ENCODE data around the gene TMEM81. TPM values are rescaled to one million over a fixed set of nuclear protein-coding genes. Genes with fewer than 3 reads are reported as not detected.

The TMEM81 gene
- total and polyA plus RNA-seq, 2 donors from 2014 or later = 1.7 to 6.1 TPM

- Histone ChIP-seq H3K36me3 (ENCODE audit: control insufficient read depth in 2 of 3, insufficient read depth in 3 of 3, low read length in 3 of 3) (no peaks in the 10 kb centered on the region), H3K27ac (ENCODE audit: low read depth in 2 of 2, low read length in 2 of 2) (no peak overlapping the region), H3K4me3 (ENCODE audit: low read length in 3 of 3) (no peak overlapping the region), H3K9me3 (ENCODE audit: control insufficient read depth in 2 of 3, insufficient read depth in 1 of 3, low read length in 3 of 3) (no peaks in the 10 kb centered on the region), H3K9ac (ENCODE audit: low read length in 3 of 3) (no peak overlapping the region), H3K27me3 (ENCODE audit: control insufficient read depth, insufficient read depth, low read length) (no peaks in the 10 kb centered on the region), H3K4me1 (ENCODE audit: control insufficient read depth in 2 of 3, insufficient read depth in 2 of 3, low read depth in 1 of 3, low read length in 3 of 3) (no peaks in the 10 kb centered on the region)
- FAIRE-seq (no peak), DNase-seq (no peak)
- intact Hi-C loops (cut with DNase I) = loop anchor here (10.0 kb wide), 1 partner anchor 92 kb away; no protein-coding TSS in a partner anchor
- TF ChIP-seq CTCF (IDR thresholded peaks at IDR 0.05; ENCODE audit: borderline replicate concordance, extremely low read depth, insufficient read depth) = no peak
Observed at GRCh38 chr1:205067031-205067430, 17.2 kb downstream of the TMEM81 start.

GRCh38 chr1:205066141-205066818 is 18.0 kb downstream of the TMEM81 start:
- no peaks in the 10 kb centered on the region for H3K27me3 ChIP-seq (ENCODE audit: control insufficient read depth, insufficient read depth, low read length)
- no peaks in the 10 kb centered on the region for H3K9me3 ChIP-seq (ENCODE audit: control insufficient read depth in 2 of 3, insufficient read depth in 1 of 3, low read length in 3 of 3)
- FAIRE-seq = no peak
- intact Hi-C loops (cut with DNase I) = loop anchor here (10.0 kb wide), 1 partner anchor 91 kb away; no protein-coding TSS in a partner anchor
- no peaks in the 10 kb centered on the region for H3K4me1 ChIP-seq (ENCODE audit: control insufficient read depth in 2 of 3, insufficient read depth in 2 of 3, low read depth in 1 of 3, low read length in 3 of 3)
- DNase-seq = no peak
- no peak overlapping the region for H3K27ac ChIP-seq (ENCODE audit: low read depth in 2 of 2, low read length in 2 of 2)
- H3K4me3 ChIP-seq (ENCODE audit: low read length in 3 of 3) = no peak overlapping the region
- H3K36me3 ChIP-seq (ENCODE audit: control insufficient read depth in 2 of 3, insufficient read depth in 3 of 3, low read length in 3 of 3) = no peaks in the 10 kb centered on the region
- no peak overlapping the region for H3K9ac ChIP-seq (ENCODE audit: low read length in 3 of 3)
- no peak for TF ChIP-seq CTCF (IDR thresholded peaks at IDR 0.05; ENCODE audit: borderline replicate concordance, extremely low read depth, insufficient read depth)

GRCh38 chr1:205065666-205066065 is 18.6 kb downstream of the TMEM81 start:
- DNase-seq (no peak), FAIRE-seq (no peak)
- Histone ChIP-seq H3K9ac (ENCODE audit: low read length in 3 of 3) (no peak overlapping the region), H3K4me3 (ENCODE audit: low read length in 3 of 3) (no peak overlapping the region), H3K27me3 (ENCODE audit: control insufficient read depth, insufficient read depth, low read length) (no peaks in the 10 kb centered on the region), H3K9me3 (ENCODE audit: control insufficient read depth in 2 of 3, insufficient read depth in 1 of 3, low read length in 3 of 3) (no peaks in the 10 kb centered on the region), H3K27ac (ENCODE audit: low read depth in 2 of 2, low read length in 2 of 2) (no peak overlapping the region), H3K36me3 (ENCODE audit: control insufficient read depth in 2 of 3, insufficient read depth in 3 of 3, low read length in 3 of 3) (no peaks in the 10 kb centered on the region), H3K4me1 (ENCODE audit: control insufficient read depth in 2 of 3, insufficient read depth in 2 of 3, low read depth in 1 of 3, low read length in 3 of 3) (no peaks in the 10 kb centered on the region)
- TF ChIP-seq CTCF (IDR thresholded peaks at IDR 0.05; ENCODE audit: borderline replicate concordance, extremely low read depth, insufficient read depth) = no peak
- intact Hi-C loops (cut with DNase I) = loop anchor here (10.0 kb wide), 1 partner anchor 91 kb away; no protein-coding TSS in a partner anchor
